Brain microvascular endothelial cell (primary cell): ENCODE data around the gene SLC22A31.

Experiments used
- DNase-seq: peaks from one replicate; pipeline ENCODE4 v3.0.0-alpha.2; 2020
- H3K27ac ChIP-seq: fragments of 250-450 bp; sonication (Bioruptor Pico); 2 replicates; pipeline ENCODE4 v1.5.1; 2020; ENCODE audit warnings: mild to moderate bottlenecking, moderate library complexity
- H3K27me3 ChIP-seq: fragments of 250-450 bp; sonication (Bioruptor Pico); replicated peaks from 2 replicates; pipeline ENCODE4 v1.5.1; 2020; ENCODE audit warnings: mild to moderate bottlenecking
- H3K36me3 ChIP-seq: fragments of 250-450 bp; sonication (Bioruptor Pico); replicated peaks from 2 replicates; pipeline ENCODE4 v1.5.1; 2020; ENCODE audit warnings: mild to moderate bottlenecking
- H3K4me3 ChIP-seq: 2 replicates; pipeline ENCODE4 v1.5.1; 2011; ENCODE audit warnings: low read depth, mild to moderate bottlenecking, control low read depth, low read length, moderate library complexity
- in situ Hi-C: cut with HindIII; loops from 2 replicates; pipeline ENCODE4 v1.10.0; 2017; ENCODE audit warnings: low sequenced_read_pairs, low pct_ligation_motif_present
- TF ChIP-seq, protein P1 (sequence below): IDR thresholded peaks from 2 replicates; pipeline ENCODE4 v1.5.1; 2011; ENCODE audit warnings: low read depth, mild to moderate bottlenecking, moderate library complexity, low read length, control low read depth, inconsistent platforms; ENCODE audit errors: missing control alignments

SLC22A31 gene

DNA sequence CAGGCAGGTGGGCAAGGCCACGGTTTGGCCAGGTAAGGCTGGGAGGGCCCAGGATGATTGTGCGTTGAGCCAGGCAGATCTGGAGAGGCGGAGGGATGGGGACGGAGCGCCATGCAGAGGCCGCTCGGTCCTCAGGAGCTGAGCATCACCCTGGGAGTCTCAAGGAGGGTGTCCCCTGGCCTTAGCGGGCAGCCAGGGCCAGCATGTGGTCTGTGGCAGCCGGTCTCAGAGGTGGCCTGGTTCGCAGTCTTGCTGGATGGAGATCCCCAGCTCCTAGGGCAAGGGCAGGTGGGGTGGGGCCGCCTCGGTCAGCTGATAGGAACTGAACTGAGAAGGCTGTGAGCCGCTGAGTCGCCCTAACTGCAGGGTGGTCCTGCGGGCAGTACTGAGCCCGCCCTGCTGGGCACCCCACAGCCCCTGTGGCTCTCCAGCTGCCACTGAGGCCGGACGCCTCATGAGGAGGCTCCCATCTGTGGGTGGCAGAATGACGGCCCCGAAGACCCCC is 40.4 kb downstream of the SLC22A31 start:
- H3K27me3 ChIP-seq = no peaks in the 10 kb centered on the region
- DNase-seq = no peak
- H3K36me3 ChIP-seq = no peaks in the 10 kb centered on the region
- in situ Hi-C loops = loop anchor here (25.0 kb wide), 1 partner anchor 398 kb away; no protein-coding TSS in a partner anchor
- no peak overlapping the region for H3K27ac ChIP-seq
- TF ChIP-seq, protein P1, sequence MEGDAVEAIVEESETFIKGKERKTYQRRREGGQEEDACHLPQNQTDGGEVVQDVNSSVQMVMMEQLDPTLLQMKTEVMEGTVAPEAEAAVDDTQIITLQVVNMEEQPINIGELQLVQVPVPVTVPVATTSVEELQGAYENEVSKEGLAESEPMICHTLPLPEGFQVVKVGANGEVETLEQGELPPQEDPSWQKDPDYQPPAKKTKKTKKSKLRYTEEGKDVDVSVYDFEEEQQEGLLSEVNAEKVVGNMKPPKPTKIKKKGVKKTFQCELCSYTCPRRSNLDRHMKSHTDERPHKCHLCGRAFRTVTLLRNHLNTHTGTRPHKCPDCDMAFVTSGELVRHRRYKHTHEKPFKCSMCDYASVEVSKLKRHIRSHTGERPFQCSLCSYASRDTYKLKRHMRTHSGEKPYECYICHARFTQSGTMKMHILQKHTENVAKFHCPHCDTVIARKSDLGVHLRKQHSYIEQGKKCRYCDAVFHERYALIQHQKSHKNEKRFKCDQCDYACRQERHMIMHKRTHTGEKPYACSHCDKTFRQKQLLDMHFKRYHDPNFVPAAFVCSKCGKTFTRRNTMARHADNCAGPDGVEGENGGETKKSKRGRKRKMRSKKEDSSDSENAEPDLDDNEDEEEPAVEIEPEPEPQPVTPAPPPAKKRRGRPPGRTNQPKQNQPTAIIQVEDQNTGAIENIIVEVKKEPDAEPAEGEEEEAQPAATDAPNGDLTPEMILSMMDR = no peak
- no peak overlapping the region for H3K4me3 ChIP-seq

DNA sequence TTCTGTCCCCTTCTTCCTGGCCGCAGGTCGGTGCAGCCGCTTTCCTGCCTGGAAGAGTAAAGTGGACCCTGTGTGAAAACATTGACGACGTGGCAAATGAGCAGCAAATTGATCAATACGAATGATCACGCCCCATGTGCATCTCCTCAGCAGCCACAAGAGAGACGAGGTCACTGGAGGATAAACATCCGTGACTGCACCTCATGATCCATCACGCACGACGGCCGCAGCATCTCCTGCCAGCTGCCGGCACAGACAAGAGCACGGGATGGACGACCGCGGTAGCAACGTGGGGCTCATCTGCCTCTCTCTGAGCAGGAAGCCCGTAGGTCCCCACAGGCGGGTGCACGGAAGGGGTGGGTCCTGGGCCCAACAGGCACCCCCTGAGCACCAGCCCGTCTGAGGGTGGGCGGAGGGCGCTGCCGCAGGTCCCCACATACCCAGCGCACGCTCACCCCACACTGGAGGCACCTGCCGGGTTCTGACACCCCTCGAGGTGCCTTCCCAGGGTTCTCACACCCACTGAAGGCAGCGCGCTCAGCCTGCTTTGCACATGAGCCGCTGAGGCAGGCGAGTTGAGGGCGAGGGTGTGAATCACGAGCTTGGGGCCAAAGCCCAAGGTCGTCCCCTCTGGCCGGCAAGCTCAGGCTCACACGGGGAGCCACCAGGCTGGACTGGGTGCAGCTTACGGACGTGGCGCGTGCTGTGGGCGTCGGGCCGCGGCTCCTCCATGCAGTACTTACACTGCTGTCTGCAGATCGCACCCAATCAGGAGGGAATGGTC is 41.1 kb downstream of the SLC22A31 start:
- in situ Hi-C loops = loop anchor here (25.0 kb wide), 1 partner anchor 397 kb away; no protein-coding TSS in a partner anchor
- H3K36me3 ChIP-seq = no peaks in the 10 kb centered on the region
- H3K27me3 ChIP-seq = no peaks in the 10 kb centered on the region
- no peak overlapping the region for H3K4me3 ChIP-seq
- DNase-seq = no peak
- TF ChIP-seq, protein P1 = no peak
- H3K27ac ChIP-seq = no peak overlapping the region

DNA sequence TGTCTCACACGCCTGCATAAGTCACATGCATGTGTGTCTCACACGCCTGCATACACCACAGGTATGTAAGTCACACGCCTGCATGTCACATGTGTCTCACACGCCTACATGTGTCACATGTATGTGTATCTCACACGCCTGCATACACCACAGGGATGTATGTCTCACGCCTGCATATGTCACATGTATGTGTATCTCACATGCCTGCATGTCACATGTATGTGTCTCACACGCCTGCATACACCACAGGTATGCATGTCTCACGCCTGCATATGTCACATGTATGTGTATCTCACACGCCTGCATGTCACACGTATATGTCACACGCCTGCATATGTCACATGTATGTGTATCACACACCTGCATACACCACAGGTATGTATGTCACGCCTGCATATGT is 42.6 kb downstream of the SLC22A31 start:
- Histone ChIP-seq H3K27me3 (no peaks in the 10 kb centered on the region), H3K4me3 (no peak overlapping the region), H3K27ac (no peak overlapping the region), H3K36me3 (no peaks in the 10 kb centered on the region)
- in situ Hi-C loops = loop anchor here (25.0 kb wide), 1 partner anchor 395 kb away; no protein-coding TSS in a partner anchor
- TF ChIP-seq, protein P1 = no peak
- no peak for DNase-seq

DNA sequence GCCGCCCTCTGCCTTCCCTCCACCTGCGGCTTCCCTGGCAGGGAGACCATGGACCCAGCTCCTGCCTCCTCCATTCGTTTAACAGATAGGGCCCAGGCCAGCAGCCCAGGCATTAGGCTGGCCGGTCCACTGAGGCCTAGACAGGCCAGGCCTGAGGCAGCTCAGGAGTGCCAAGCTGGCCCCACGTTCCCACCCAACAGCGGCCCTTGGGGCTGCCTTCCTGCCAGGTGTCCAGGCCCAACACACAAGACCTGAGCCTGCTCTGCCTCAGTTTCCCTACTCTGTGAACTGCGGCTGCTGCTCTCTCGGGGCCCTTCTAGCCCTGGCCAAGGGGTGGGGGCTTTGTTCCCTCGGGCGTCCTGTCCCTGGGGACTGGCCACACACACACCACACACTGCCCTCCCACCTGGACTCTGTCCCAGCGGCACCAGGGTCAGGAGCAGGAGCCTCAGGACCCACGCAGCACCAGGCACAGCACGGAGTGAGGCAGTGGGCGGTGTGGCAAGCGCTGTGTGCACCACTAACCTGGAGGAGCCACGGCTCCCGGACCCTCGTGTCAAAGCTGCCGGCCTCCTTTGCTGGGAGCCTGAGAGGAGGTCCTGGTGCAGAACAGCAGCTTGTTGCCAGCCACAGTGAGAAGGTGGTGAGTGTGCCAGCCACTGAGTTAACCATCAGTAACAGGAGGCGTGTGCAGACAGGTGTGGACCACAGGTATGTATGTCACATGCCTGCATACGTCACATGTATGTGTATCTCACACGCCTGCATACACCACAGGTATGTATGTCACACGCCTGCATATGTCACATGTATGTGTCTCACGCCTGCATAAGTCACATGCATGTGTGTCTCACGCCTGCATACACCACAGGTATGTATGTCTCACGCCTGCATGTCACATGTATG is 43.3 kb downstream of the SLC22A31 start:
- H3K4me3 ChIP-seq = no peak overlapping the region
- H3K36me3 ChIP-seq = no peaks in the 10 kb centered on the region
- in situ Hi-C loops = loop anchor here (25.0 kb wide), 1 partner anchor 395 kb away; no protein-coding TSS in a partner anchor
- TF ChIP-seq, protein P1 = no peak
- no peak for DNase-seq
- H3K27me3 ChIP-seq = no peaks in the 10 kb centered on the region
- no peak overlapping the region for H3K27ac ChIP-seq

DNA sequence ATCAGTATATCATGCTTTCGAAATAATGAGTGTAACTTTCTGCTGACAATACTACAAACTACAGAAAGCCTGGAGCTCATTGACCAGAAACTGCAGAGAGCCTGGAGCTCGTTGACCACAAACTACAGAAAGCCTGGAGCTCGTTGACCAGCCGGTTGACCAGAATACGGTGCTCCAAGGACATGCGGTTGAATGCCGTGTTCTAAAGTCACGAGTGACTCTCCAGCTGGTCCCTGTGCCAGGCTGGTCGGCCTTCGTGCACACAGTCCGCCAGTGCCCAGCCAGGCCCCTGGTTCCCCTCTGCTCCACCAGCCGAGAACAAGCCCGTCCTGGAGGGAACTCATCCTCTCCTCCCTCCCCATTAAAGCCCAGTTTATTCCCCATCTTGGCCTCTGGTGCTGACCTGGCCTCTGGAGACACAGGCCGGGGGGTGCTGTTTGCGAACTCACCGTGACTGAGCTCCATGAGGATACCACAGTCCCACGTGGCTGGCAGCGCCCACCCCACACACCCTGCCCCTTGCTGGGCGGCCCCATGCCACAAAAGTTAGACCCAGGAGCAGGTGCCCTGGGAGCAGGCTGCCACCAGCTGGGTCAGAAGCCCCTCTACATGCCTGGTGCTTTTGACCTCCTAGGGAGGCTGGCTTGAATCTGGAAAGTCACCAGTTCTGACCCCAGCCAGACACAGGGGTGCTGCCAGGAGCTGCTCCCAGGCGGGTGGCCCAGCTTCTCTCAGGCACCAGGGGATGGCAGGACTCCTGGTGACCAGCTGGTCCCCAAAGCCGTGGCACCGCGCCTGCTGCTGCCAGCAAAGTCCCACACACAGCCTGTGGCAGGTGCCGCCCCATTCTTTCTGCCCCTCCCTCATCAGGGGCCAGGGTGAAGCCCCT is 44.2 kb downstream of the SLC22A31 start:
- H3K27ac ChIP-seq = no peak overlapping the region
- no peak overlapping the region for H3K4me3 ChIP-seq
- no peaks in the 10 kb centered on the region for H3K36me3 ChIP-seq
- H3K27me3 ChIP-seq = no peaks in the 10 kb centered on the region
- TF ChIP-seq, protein P1 = no peak
- in situ Hi-C loops = loop anchor here (25.0 kb wide), 1 partner anchor 394 kb away; no protein-coding TSS in a partner anchor
- no peak for DNase-seq
